ENCODE measurements around the gene ZFYVE19. TPM values are rescaled to one million over a fixed set of nuclear protein-coding genes. Genes with fewer than 3 reads are reported as not detected.

The ZFYVE19 gene
- total RNA-seq, 4 donors from 2014 or later, result 16.5 to 33.4 (median 28.9) TPM

DNA sequence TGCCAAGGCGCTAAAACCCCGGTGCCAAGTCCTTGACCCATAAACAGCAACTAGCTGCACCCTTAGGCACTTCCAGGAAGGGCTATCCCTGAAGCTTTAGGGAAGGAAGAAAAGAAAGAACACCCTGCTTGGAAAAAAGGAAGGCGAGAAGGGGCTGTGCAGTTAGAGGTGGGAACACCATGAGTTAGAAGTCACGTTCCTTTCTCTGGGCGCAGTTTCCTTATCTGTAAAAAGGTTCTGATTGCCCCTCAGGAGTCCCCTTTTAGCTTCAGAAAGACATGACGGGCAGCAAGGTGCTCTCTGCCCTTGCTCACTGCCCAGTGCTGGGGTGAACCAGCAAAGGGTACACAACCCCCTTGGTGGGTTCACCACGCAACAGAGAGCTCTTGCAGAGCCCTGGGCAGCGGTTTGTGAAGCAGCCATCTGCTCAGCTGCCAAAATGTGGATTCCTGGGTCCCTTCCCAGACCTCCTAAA is 42.2 kb upstream of the ZFYVE19 start:
- no peak for DNase-seq
- Histone ChIP-seq H3K4me1 (peaks cover 64 to 73% (median 66%) of the 10 kb centered on the region in 3 donors), H3K27ac (peak overlapping the region; percentile 86 to 96 (median 90)), H3K4me3 (peak overlapping the region; percentile 35 to 84 (median 52)), H3K36me3 (peaks cover 4 to 16% (median 8%) of the 10 kb centered on the region in 3 donors), H3K27me3 (no peaks in the 10 kb centered on the region), H3K9me3 (no peaks in the 10 kb centered on the region)
- no peak for TF ChIP-seq POLR2A (IDR thresholded peaks at IDR 0.05)
- TF ChIP-seq, protein P1, sequence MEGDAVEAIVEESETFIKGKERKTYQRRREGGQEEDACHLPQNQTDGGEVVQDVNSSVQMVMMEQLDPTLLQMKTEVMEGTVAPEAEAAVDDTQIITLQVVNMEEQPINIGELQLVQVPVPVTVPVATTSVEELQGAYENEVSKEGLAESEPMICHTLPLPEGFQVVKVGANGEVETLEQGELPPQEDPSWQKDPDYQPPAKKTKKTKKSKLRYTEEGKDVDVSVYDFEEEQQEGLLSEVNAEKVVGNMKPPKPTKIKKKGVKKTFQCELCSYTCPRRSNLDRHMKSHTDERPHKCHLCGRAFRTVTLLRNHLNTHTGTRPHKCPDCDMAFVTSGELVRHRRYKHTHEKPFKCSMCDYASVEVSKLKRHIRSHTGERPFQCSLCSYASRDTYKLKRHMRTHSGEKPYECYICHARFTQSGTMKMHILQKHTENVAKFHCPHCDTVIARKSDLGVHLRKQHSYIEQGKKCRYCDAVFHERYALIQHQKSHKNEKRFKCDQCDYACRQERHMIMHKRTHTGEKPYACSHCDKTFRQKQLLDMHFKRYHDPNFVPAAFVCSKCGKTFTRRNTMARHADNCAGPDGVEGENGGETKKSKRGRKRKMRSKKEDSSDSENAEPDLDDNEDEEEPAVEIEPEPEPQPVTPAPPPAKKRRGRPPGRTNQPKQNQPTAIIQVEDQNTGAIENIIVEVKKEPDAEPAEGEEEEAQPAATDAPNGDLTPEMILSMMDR (IDR thresholded peaks at IDR 0.05), result no peak
- intact Hi-C loops (cut with DNase I), result no loop called here
- WGBS, 2 donors, result 32 to 39% methylated on average over 6 to 7 of the region's 8 CpGs

DNA sequence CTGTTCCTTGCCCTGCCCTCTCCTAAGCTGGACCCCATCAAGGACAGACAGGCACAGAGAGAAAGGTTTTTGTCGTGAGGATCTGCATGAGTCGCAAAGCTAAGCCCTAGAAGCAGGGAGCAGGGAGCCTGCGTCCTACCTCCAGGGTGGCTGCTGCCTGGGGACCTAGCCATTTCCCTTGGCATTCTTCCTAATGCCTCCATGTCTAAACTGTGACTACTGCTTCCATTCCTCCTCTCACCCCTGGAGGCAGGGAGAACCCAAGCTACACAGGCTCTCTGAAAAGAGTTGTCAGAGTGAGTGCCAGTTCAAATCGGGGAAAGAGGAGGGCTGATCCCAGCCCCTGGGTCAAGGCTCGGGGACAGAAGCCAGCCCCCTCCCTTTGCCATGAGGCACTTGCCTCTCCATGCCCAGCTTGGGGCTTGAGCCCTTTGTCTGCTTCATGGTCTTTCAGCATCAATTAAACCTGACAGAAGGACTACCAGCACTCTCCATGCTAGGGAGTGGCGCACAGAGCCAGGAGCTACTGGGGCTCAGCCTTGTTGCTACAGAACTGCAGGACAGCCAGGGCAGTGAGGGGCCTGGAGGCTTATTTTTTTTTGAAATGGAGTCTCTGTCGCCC is 40.6 kb upstream of the ZFYVE19 start:
- H3K27ac ChIP-seq, result peak overlapping the region; percentile 86 to 96 (median 90)
- peaks cover 72 to 89% (median 76%) of the 10 kb centered on the region in 3 donors for H3K4me1 ChIP-seq
- H3K36me3 ChIP-seq, result peaks cover 4 to 20% (median 8%) of the 10 kb centered on the region in 3 donors
- intact Hi-C loops (cut with DNase I), result no loop called here
- TF ChIP-seq, protein P1 (IDR thresholded peaks at IDR 0.05), result peak in 1 of 6 experiments; percentile 7
- TF ChIP-seq POLR2A (IDR thresholded peaks at IDR 0.05), result no peak
- H3K27me3 ChIP-seq, result no peaks in the 10 kb centered on the region
- 42 to 61% methylated on average over 2 to 3 of the region's 7 CpGs for WGBS, 2 donors
- DNase-seq, result no peak
- H3K9me3 ChIP-seq, result no peaks in the 10 kb centered on the region
- H3K4me3 ChIP-seq, result peak overlapping the region in 3 of 4 donors; percentile 51 to 84 (median 53)

DNA sequence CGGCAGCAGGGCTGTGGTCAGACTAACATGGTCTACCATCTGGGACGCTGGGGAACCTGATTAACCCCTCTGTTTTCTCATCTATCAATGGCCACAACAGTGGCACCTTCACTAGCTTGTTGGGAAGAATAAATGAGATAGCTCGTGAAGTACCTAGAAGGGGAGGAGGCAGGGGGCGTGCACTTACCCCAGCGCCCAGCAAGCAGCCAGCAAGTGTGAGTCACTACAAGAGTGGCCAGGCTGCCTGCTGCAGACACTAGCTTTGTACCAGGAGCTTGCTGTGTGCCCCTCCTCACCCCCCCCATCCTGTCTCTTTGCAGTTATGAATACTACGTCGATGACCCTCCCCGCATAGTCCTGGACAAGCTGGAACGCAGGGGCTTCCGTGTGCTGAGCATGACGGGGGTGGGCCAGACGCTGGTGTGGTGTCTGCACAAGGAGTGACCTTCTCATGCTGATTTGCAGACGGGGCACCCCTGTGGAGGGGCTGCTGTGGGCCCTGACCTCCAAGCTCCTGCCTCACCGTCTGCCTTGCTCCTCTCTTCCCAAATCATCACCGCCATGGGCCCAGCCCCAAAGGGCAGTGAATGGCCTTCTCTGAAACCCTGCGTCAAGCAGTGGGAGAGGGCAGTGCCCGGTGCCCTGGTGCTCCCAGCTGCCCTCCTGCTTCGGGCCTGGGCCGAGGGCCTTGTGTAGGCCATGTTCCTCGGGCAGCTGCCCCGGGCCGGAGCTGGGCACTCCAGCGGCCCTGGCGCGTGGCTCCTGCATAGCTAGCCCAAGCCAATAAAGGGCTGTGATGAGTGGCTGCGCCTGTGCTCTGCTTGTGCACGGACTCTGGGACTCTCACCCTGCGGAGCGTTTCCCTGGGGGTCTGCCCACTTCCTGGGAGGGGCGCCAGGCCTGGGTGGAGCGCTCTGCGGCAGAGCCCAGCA is 39.7 kb upstream of the ZFYVE19 start:
- 61 to 71% methylated on average over 5 to 6 of the region's 32 CpGs for WGBS, 2 donors
- Histone ChIP-seq H3K27ac (peak overlapping the region; percentile 86 to 96 (median 90)), H3K9me3 (no peaks in the 10 kb centered on the region), H3K4me3 (peak overlapping the region in 2 of 4 donors; percentile 51 to 53), H3K27me3 (no peaks in the 10 kb centered on the region), H3K4me1 (peaks cover 76 to 98% (median 76%) of the 10 kb centered on the region in 3 donors), H3K36me3 (peaks cover 6 to 29% (median 8%) of the 10 kb centered on the region in 3 donors)
- intact Hi-C loops (cut with DNase I), result no loop called here
- TF ChIP-seq POLR2A (IDR thresholded peaks at IDR 0.05), result no peak
- TF ChIP-seq, protein P1 (IDR thresholded peaks at IDR 0.05), result no peak
- no peak for DNase-seq

DNA sequence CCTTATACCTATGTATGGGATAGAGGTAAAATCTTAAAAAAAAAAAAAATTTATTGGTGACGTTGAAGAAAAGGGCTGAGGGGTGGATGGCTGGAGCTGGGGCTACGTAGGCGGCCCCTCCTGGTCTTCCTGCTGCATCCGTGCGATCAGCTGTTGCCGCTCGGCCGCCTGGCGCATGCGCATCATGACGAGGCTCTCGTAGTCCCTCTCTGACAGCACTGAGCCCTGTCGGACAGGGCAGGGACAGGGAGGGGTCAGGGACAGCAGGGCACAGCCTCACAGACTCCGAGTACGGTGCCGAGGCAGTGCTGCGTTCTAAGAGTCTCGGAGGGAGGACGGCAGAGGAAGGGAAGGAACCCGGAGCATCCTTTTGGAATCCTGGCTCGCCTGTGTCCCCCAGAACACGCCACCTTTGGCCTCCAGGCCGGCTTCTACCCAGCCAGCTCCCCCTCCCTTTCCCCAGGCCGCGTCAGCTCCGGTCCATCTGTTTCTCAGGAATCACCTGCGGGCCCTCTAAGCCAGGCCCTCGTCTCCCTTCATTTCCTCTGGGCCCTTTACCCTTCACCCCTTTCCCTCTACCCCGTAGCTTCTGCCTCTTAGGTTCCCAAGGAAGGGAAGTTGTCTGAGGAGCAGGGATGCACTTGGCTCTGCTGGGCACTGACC is 38.9 kb upstream of the ZFYVE19 start:
- WGBS, 2 donors, result 79 to 94% methylated on average over 20 to 29 of the region's 29 CpGs
- Histone ChIP-seq H3K4me1 (peaks cover 72 to 100% (median 75%) of the 10 kb centered on the region in 3 donors), H3K9me3 (no peaks in the 10 kb centered on the region), H3K36me3 (peaks cover 8 to 37% (median 10%) of the 10 kb centered on the region in 3 donors), H3K27me3 (no peaks in the 10 kb centered on the region), H3K27ac (peak overlapping the region; percentile 86 to 96 (median 90)), H3K4me3 (no peak overlapping the region)
- DNase-seq, result no peak
- intact Hi-C loops (cut with DNase I), result no loop called here
- TF ChIP-seq, protein P1 (IDR thresholded peaks at IDR 0.05), result no peak
- no peak for TF ChIP-seq POLR2A (IDR thresholded peaks at IDR 0.05)
